NCI-H774 (cell line): Measurements from ENCODE around the gene ZNF532.
A peak's percentile ranks its signal among the peaks of the same experiment; 100 is the strongest.
"Not testable (repeated sequence)": the region's sequence is repeated elsewhere in the genome, so short reads cannot be mapped to it uniquely, and the experiment has no call there.

Experiments
- DNase-seq: peaks from one replicate; lab custom pipeline; 2025; lab: John Stamatoyannopoulos, UW

ZNF532 gene, protein sequence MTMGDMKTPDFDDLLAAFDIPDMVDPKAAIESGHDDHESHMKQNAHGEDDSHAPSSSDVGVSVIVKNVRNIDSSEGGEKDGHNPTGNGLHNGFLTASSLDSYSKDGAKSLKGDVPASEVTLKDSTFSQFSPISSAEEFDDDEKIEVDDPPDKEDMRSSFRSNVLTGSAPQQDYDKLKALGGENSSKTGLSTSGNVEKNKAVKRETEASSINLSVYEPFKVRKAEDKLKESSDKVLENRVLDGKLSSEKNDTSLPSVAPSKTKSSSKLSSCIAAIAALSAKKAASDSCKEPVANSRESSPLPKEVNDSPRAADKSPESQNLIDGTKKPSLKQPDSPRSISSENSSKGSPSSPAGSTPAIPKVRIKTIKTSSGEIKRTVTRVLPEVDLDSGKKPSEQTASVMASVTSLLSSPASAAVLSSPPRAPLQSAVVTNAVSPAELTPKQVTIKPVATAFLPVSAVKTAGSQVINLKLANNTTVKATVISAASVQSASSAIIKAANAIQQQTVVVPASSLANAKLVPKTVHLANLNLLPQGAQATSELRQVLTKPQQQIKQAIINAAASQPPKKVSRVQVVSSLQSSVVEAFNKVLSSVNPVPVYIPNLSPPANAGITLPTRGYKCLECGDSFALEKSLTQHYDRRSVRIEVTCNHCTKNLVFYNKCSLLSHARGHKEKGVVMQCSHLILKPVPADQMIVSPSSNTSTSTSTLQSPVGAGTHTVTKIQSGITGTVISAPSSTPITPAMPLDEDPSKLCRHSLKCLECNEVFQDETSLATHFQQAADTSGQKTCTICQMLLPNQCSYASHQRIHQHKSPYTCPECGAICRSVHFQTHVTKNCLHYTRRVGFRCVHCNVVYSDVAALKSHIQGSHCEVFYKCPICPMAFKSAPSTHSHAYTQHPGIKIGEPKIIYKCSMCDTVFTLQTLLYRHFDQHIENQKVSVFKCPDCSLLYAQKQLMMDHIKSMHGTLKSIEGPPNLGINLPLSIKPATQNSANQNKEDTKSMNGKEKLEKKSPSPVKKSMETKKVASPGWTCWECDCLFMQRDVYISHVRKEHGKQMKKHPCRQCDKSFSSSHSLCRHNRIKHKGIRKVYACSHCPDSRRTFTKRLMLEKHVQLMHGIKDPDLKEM (N-terminal part only)

DNA sequence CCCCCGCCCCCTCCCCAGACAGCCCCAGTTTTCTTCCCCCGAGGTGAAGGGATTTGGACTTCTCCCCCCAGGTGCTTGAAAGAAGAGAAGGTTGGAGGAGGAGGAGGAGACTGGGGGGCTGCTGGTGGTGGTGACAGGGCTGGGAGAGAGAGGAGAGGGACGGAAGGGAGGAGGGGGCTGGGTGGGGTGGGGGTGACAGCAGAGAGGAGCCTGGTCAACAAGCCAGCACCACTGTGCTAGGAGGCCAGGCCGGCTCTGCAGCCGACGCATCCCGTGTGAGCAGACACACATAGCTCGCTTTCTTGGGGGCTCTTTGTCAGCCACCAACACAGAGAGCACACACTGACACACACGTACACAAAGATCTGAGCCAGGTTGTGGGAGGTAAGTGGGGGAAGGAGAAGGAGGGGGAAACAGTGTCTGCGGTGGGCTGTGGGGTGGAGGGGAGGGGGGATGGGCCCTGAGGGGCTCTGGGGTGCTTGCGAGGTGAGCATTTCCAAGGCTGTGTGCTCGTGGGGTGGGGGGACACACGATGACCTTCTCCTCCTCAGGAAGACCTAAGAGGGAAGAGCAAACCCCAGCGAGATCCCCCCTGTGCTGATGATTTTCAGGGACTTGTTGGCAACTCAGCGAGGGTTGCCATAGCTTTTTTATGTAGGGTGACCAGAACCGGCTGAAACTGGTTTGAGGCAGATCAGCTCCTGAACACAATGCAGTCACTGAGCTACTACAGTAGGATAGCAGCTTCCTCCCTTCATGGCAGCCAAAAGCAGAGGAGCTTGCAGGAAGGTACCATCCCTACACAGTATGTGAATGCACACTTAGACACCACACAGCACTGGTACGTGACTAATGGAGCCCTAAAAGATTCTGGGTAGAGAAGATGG lies at the start of gene ZNF532:
Gene ZNF532 (plus strand): TSS at position 732 of the 887 bp plus-strand sequence. CDS start 53,411 bp downstream, outside the sequence.
- DNase-seq, result peak; percentile 82

DNA sequence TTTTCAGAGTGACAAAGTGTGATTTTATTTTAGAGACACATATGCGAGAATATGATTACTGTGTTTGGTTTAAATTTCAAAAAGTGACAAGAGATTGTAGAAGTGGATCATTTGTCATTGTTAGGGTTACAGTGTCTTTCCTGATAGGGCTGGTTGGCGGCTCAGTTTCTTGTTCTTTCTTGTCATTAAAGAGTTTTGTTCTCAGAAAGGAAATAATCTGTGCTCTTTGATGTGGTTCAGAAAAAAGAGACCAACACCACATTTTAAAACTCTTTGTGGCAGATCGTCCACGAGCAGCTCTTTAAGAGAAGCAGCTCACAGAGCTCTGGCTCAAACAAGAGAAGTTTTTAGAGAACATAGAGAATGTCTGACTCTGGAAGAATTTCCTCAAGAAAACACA lies 45.6 kb upstream of the ZNF532 start:
- DNase-seq, result no peak

DNA sequence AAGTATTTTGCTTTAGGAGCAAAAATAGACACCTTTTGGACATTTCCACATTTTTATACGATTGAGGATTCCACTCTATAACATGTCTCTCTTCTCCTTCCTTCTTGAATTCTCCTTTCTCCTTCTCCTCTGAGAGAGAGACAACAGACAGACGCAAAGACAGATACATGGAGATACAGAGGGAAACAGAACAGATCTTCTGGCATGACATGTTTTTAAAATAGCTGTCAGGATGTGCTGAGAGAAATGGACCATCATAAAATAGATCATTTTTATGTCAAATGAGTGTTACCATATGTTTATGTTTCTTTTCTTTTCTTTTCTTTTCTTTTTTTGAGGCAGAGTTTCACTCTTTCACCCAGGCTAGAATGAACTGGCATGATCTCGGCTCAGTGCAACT lies 44.4 kb upstream of the ZNF532 start:
- DNase-seq, result no peak

DNA sequence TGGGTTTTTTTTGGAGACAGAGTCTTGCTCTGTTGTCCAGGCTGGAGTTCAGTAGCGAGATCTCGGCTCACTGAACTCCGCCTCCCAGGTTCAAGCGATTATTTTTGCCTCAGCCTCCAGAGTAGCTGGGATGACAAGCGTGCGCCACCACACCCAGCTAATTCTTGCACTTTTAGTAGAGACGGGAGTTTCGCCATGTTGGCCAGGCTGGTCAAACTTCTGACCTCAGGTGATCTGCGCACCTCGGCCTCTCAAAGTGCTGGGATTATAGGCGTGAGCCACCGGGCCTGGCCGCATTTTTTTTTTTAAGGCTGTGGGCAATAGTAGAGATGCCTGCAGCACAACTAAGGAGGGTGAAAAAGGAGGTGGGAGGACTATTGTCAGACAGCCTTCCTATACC lies 41.7 kb upstream of the ZNF532 start:
- no peak for DNase-seq

DNA sequence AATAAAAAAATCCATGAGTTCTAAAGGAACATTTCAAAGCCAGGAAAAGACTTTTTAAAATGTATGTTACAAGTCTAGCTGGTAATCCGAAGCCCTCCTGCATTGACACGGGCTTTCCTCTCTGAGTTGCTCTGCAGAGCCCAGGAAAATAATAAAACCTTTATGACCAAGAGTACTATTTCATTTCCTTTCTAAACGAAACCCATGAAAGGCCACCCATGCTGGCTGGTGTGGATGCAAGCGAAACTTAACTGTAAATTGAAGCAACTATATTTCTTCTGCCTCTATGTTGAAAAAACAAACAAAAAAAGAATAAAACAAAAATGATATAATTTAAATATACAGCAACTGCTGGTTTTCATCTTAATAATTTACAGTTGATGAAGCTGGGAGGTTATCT lies 41.3 kb upstream of the ZNF532 start:
- no peak for DNase-seq

DNA sequence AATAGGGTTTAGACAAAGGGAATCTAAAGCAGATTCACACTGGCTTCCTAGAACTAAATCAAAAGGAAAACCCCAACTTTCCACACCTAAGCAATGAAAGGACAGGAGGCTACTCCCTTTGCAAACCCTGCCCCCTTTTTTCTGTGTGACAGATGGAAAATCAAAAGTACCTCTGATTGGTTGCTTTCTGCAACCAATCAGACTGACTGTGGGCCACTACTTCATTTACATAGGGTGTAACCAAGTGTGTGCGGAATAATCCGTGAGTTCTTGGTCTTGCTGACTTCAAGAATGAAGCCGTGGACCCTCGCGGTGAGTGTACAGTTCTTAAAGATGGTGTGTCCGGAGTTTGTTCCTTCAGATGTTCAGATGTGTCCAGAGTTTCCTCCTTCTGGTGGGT lies 37.8 kb upstream of the ZNF532 start:
- not testable (repeated sequence) for DNase-seq

GRCh38 chr18:58827428-58827827 lies 37.2 kb upstream of the ZNF532 start:
- DNase-seq, result no peak

GRCh38 chr18:58827886-58828285 lies 36.8 kb upstream of the ZNF532 start:
- no peak for DNase-seq

GRCh38 chr18:58828399-58829121 lies 36.1 kb upstream of the ZNF532 start:
- no peak for DNase-seq

DNA sequence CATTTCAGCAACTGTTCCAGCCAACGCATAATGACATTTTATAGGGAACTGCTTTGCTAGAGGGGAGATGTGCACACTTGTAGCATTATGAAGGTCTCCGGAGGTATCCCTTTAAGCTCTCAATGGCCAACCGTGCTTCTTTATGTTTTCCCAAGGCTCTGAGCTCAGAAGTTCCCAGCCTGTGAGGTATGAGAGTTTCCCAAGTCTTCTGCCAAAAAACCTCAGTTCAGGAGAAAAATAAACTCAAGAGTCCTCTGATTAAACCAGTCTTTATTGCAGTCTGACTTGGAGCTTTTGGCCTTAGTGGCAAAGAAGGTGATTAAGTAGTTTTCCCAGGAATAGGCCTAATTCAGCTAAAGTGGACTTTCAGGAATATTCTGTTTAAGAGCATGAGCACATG lies 35.4 kb upstream of the ZNF532 start:
- no peak for DNase-seq

GRCh38 chr18:58829886-58830285 lies 34.8 kb upstream of the ZNF532 start:
- not testable (repeated sequence) for DNase-seq

DNA sequence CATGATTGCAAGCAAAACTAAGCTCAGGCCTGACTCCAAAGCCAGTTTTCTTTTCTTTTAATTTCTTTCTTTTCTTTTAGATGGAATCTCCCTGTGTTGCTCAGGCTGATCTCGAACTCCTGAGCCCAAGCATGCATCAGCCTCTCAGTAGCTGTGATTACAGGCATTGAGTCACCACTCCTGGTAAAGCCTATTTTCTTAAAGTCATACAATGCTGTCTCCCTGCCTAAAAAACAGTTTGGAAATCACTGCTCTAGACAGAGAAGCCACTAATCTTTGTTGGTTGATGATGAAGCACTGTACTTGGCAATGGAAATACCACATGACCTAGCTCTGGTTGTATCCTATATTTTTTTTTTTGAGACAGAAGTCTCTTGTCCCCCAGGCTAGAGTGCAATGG lies 33.1 kb upstream of the ZNF532 start:
- no peak for DNase-seq

- no peak for DNase-seq
Measured at GRCh38 chr18:58838165-58838860, 26.4 kb upstream of the ZNF532 start.

DNA sequence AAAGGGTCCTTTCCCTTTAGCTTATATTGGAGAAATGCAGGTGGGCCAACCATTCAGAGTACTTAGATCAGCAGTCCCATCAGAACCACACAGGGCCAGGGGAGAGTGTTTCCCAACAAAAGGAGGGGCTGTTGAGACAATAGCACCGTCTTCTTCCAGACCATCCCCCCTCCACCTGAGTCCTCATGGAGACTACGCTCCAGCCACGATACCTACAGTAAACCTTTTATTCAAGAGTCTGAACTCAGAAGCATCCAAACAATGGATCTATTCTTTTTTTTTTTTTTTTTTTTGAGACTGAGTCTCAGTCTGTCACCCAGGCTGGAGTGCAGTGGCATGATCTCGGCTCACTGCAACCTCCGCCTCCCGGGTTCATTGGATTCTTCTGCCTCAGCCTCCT lies 25.7 kb upstream of the ZNF532 start:
- no peak for DNase-seq

- DNase-seq, result no peak
Measured at GRCh38 chr18:58842978-58843687, 21.5 kb upstream of the ZNF532 start.

- no peak for DNase-seq
Measured at GRCh38 chr18:58843688-58844035, 21.0 kb upstream of the ZNF532 start.

GRCh38 chr18:58844871-58845270 lies 19.8 kb upstream of the ZNF532 start:
- DNase-seq, result no peak

DNA sequence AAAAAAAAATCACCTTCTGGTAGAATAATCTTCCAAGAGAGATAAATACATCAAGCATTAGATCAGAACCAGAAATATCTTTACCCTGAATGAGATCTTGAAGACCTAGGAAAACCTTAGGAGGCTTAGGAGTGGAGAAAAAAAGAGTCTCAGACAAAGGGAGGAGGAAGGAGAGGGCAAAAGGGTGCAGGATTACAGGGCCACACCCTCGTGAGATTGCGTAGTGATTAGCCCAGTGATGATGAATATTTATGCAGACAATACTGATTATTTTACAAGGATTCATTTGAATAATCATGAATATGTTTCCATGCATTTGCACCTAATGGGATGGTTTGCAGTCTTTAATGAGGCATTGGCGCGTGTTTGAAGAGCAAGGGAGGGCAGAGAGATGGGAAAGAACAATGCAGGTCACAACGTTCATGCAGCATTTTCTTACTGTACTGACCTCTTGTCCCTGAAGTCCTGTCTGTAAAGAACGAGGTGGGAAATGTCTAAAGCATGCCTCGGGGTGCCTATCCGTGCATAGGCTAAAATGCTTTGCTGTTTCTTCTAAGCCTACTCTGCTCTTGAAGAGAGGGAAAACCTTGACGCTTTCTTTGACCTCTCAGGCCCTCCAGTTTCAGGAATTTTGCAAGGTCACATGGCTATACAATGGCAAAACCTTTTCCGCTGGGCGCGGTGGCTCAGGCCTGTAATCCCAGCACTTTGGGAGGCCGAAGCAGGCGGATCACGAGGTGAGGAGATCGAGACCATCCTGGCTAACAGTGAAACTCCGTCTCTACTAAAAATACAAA lies 18.6 kb upstream of the ZNF532 start:
- no peak for DNase-seq
